Epithelial cell of prostate (primary cell): ENCODE results near the gene PAXX.
"Not testable (repeated sequence)": the region's sequence is repeated elsewhere in the genome, so short reads cannot be mapped to it uniquely, and the experiment has no call there.

Source experiments
- DNase-seq: peaks from one replicate; pipeline ENCODE4 v3.0.0-alpha.2; 2011; ENCODE audit warnings: low read depth, low spot score
- H3K27ac ChIP-seq: fragments of 450-650 bp; 2 replicates; pipeline ENCODE4 v1.5.1; 2017; ENCODE audit warnings: mild to moderate bottlenecking

The PAXX gene

GRCh38 chr9:136997830-136998234 lies 5.6 kb downstream of the PAXX start:
- no peak overlapping the region for H3K27ac ChIP-seq
- no peak for DNase-seq

GRCh38 chr9:137000177-137000930 lies 8.1 kb downstream of the PAXX start:
- DNase-seq = no peak
- no peak overlapping the region for H3K27ac ChIP-seq

GRCh38 chr9:137001857-137002645 lies 9.8 kb downstream of the PAXX start:
- no peak for DNase-seq
- H3K27ac ChIP-seq = no peak overlapping the region

GRCh38 chr9:137002646-137003041 lies 10.4 kb downstream of the PAXX start:
- DNase-seq = no peak
- no peak overlapping the region for H3K27ac ChIP-seq

- DNase-seq, H3K27ac ChIP-seq: not testable (repeated sequence)
These were observed 12.1 kb downstream of the PAXX start for GRCh38 chr9:137004285-137004684.

- DNase-seq = no peak
- H3K27ac ChIP-seq = no peak overlapping the region
These were observed 14.1 kb downstream of the PAXX start for GRCh38 chr9:137006116-137007003.

- H3K27ac ChIP-seq = no peak overlapping the region
- no peak for DNase-seq
These were observed 15.0 kb downstream of the PAXX start for GRCh38 chr9:137007108-137007815.

- H3K27ac ChIP-seq = no peak overlapping the region
- DNase-seq = no peak
These were observed 15.6 kb downstream of the PAXX start for GRCh38 chr9:137007816-137008270.

- no peak for DNase-seq
- H3K27ac ChIP-seq = no peak overlapping the region
These were observed 16.1 kb downstream of the PAXX start for GRCh38 chr9:137008312-137008711.

- DNase-seq = no peak
- no peak overlapping the region for H3K27ac ChIP-seq
These were observed 17.0 kb downstream of the PAXX start for GRCh38 chr9:137009217-137009616.

- H3K27ac ChIP-seq = no peak overlapping the region
- DNase-seq = no peak
These were observed 17.9 kb downstream of the PAXX start for GRCh38 chr9:137009938-137010732.

- H3K27ac ChIP-seq = no peak overlapping the region
- DNase-seq = no peak
These were observed 18.9 kb downstream of the PAXX start for GRCh38 chr9:137011156-137011555.

- no peak overlapping the region for H3K27ac ChIP-seq
- no peak for DNase-seq
These were observed 19.9 kb downstream of the PAXX start for GRCh38 chr9:137011907-137012675.

GRCh38 chr9:137012694-137013570 lies 20.7 kb downstream of the PAXX start:
- DNase-seq = no peak
- no peak overlapping the region for H3K27ac ChIP-seq

- no peak overlapping the region for H3K27ac ChIP-seq
- DNase-seq = no peak
These were observed 21.3 kb downstream of the PAXX start for GRCh38 chr9:137013571-137013940.

GRCh38 chr9:137014166-137014565 lies 21.9 kb downstream of the PAXX start:
- H3K27ac ChIP-seq = no peak overlapping the region
- no peak for DNase-seq

GRCh38 chr9:137014776-137015539 lies 22.7 kb downstream of the PAXX start:
- no peak for DNase-seq
- no peak overlapping the region for H3K27ac ChIP-seq
